Retinal pigment epithelial cell (primary cell): ENCODE results near the gene ARGLU1.

Experiments
- DNase-seq: peaks from one replicate; pipeline ENCODE4 v3.0.0-alpha.2; 2010; ENCODE audit warnings: low read depth
- H3K4me3 ChIP-seq: 2 replicates; pipeline ENCODE4 v1.5.1; 2011; ENCODE audit warnings: mild to moderate bottlenecking, low read length, control low read depth, moderate library complexity
- CTCF ChIP-seq: conservative IDR thresholded peaks from 2 replicates; pipeline ENCODE4 v1.5.1; 2011; ENCODE audit warnings: low read depth, low read length, control low read depth, inconsistent platforms

The ARGLU1 gene

GRCh38 chr13:106567474-106568298 lies at the start of gene ARGLU1:
Gene ARGLU1 (minus strand): TSS chr13:106568137. CDS start chr13:106567919, 218 bp downstream.
- H3K4me3 ChIP-seq: peak within 1 kb of the TSS; percentile 74
- no peak for TF ChIP-seq CTCF
- peak; percentile 71 for DNase-seq

GRCh38 chr13:106617561-106617960 lies 49.6 kb upstream of the ARGLU1 start:
- DNase-seq: no peak
- no peak overlapping the region for H3K4me3 ChIP-seq
- TF ChIP-seq CTCF: no peak

GRCh38 chr13:106616729-106617128 lies 48.8 kb upstream of the ARGLU1 start:
- no peak for TF ChIP-seq CTCF
- no peak for DNase-seq
- no peak overlapping the region for H3K4me3 ChIP-seq

GRCh38 chr13:106614874-106615273 lies 46.9 kb upstream of the ARGLU1 start:
- no peak for TF ChIP-seq CTCF
- DNase-seq: no peak
- H3K4me3 ChIP-seq: no peak overlapping the region

GRCh38 chr13:106612688-106613087 lies 44.8 kb upstream of the ARGLU1 start:
- no peak for TF ChIP-seq CTCF
- DNase-seq: no peak
- H3K4me3 ChIP-seq: no peak overlapping the region

- no peak for TF ChIP-seq CTCF
These were observed 42.5 kb upstream of the ARGLU1 start for GRCh38 chr13:106610486-106610885.

GRCh38 chr13:106609116-106609515 lies 41.2 kb upstream of the ARGLU1 start:
- TF ChIP-seq CTCF: no peak
- no peak for DNase-seq
- H3K4me3 ChIP-seq: no peak overlapping the region

More at GRCh38 chr13:106610486-106610885, 42.5 kb upstream of the ARGLU1 start:
- no peak for DNase-seq
- H3K4me3 ChIP-seq: no peak overlapping the region
